Calu3 (cell line): ENCODE results near the gene KCNT2. TPM values are rescaled to one million over a fixed set of nuclear protein-coding genes. Genes with fewer than 3 reads are reported as not detected.

Experiments used
- BruUV-seq: library from RNA; stranded (reverse); fragments of 400-500 nt; replicated peaks from 2 replicates; lab custom pipeline; 2021; lab: Mats Ljungman, UMichigan
- CTCF ChIA-PET: fragments of 300-600 bp; sonication (Branson Sonifier 250); formaldehyde crosslinking; loops from one replicate; lab custom pipeline; 2022; ENCODE audit warnings: antibody characterized with exemption; lab: Charles Lee
- DNase-seq: peaks from one replicate; pipeline ENCODE4 v3.0.0; 2022
- H3K27ac Mint-ChIP-seq: one replicate; pipeline ENCODE4 v1.8.0; 2022; ENCODE audit warnings: mixed read lengths; ENCODE audit not compliant: unreplicated experiment
- H3K27me3 Mint-ChIP-seq: one replicate; pipeline ENCODE4 v1.8.0; 2022; ENCODE audit warnings: mixed read lengths; ENCODE audit not compliant: unreplicated experiment
- H3K36me3 Mint-ChIP-seq: one replicate; pipeline ENCODE4 v1.8.0; 2022; ENCODE audit warnings: mild to moderate bottlenecking, moderate library complexity, mixed read lengths; ENCODE audit not compliant: insufficient read depth, unreplicated experiment
- H3K4me1 Mint-ChIP-seq: one replicate; pipeline ENCODE4 v1.8.0; 2022; ENCODE audit warnings: mild to moderate bottlenecking, low read depth, mixed read lengths; ENCODE audit not compliant: unreplicated experiment
- H3K4me3 Mint-ChIP-seq: one replicate; pipeline ENCODE4 v1.8.0; 2022; ENCODE audit warnings: mild to moderate bottlenecking, low read depth, moderate library complexity, mixed read lengths; ENCODE audit not compliant: unreplicated experiment
- H3K9me3 Mint-ChIP-seq: one replicate; pipeline ENCODE4 v1.8.0; 2022; ENCODE audit warnings: low read depth, mixed read lengths; ENCODE audit not compliant: unreplicated experiment
- CTCF ChIP-seq: fragments of 200-600 bp; IDR thresholded peaks from one replicate; pipeline ENCODE4 v1.8.0; 2022; ENCODE audit warnings: antibody characterized with exemption; ENCODE audit not compliant: unreplicated experiment
- intact Hi-C: fragments of 100-400 bp; cut with micrococcal nuclease; formaldehyde crosslinking; loops from one replicate; pipeline ENCODE4 v1.10.0; 2022; ENCODE audit not compliant: unreplicated experiment
- total RNA-seq: library from RNA; stranded (reverse); gene quantifications from 2 replicates; pipeline ENCODE4 v1.2.3, GENCODE V29; 2022

Gene KCNT2
- total RNA-seq, 1 experiment from 2014 or later: 3.3 TPM

GRCh38 chr1:196209983-196210382 lies 398.3 kb downstream of the KCNT2 start:
- intact Hi-C loops: no loop called here
- CTCF ChIA-PET: no interaction called here
- BruUV-seq: no TSS peak
- Mint-ChIP-seq H3K9me3 (no peaks in the 10 kb centered on the region), H3K4me3 (no peak overlapping the region), H3K27ac (no peak overlapping the region), H3K4me1 (no peaks in the 10 kb centered on the region), H3K36me3 (no peaks in the 10 kb centered on the region), H3K27me3 (no peaks in the 10 kb centered on the region)
- TF ChIP-seq CTCF: no peak
- no peak for DNase-seq

- H3K36me3 Mint-ChIP-seq: no peaks in the 10 kb centered on the region
- no peak for TF ChIP-seq CTCF
- no peaks in the 10 kb centered on the region for H3K4me1 Mint-ChIP-seq
- no peak overlapping the region for H3K4me3 Mint-ChIP-seq
- H3K27ac Mint-ChIP-seq: no peak overlapping the region
- no TSS peak for BruUV-seq
- no peak for DNase-seq
- CTCF ChIA-PET: no interaction called here
- intact Hi-C loops: no loop called here
- no peaks in the 10 kb centered on the region for H3K27me3 Mint-ChIP-seq
- H3K9me3 Mint-ChIP-seq: no peaks in the 10 kb centered on the region
Measured at GRCh38 chr1:196209265-196209664, 399.0 kb downstream of the KCNT2 start.

GRCh38 chr1:196207612-196208217 lies 400.5 kb downstream of the KCNT2 start:
- H3K4me3 Mint-ChIP-seq: no peak overlapping the region
- no peaks in the 10 kb centered on the region for H3K9me3 Mint-ChIP-seq
- CTCF ChIA-PET: interaction anchor here (0.6 kb wide), 1 partner anchor 11 kb away, joined by 4 read pairs; no protein-coding TSS in a partner anchor
- no peaks in the 10 kb centered on the region for H3K36me3 Mint-ChIP-seq
- no peak overlapping the region for H3K27ac Mint-ChIP-seq
- intact Hi-C loops: no loop called here
- no peaks in the 10 kb centered on the region for H3K4me1 Mint-ChIP-seq
- H3K27me3 Mint-ChIP-seq: no peaks in the 10 kb centered on the region
- no peak for TF ChIP-seq CTCF
- no TSS peak for BruUV-seq
- DNase-seq: no peak

GRCh38 chr1:196205882-196206281 lies 402.4 kb downstream of the KCNT2 start:
- intact Hi-C loops: no loop called here

More at GRCh38 chr1:196205882-196206281, 402.4 kb downstream of the KCNT2 start:
- no peaks in the 10 kb centered on the region for H3K9me3 Mint-ChIP-seq
- no peak for TF ChIP-seq CTCF
- no peaks in the 10 kb centered on the region for H3K27me3 Mint-ChIP-seq
- no peaks in the 10 kb centered on the region for H3K4me1 Mint-ChIP-seq
- DNase-seq: no peak
- CTCF ChIA-PET: interaction anchor here (0.7 kb wide), 1 partner anchor 1153 kb away, joined by 3 read pairs; no protein-coding TSS in a partner anchor
- no peaks in the 10 kb centered on the region for H3K36me3 Mint-ChIP-seq
- no TSS peak for BruUV-seq
- H3K27ac Mint-ChIP-seq: no peak overlapping the region
- no peak overlapping the region for H3K4me3 Mint-ChIP-seq
